Peyer's patch (tissue), 4 donors: ENCODE measurements around the gene LTA4H. TPM values are rescaled to one million over a fixed set of nuclear protein-coding genes. Genes with fewer than 3 reads are reported as not detected.

Experiments used
- DNase-seq, 3 donors: peaks; one replicate each; pipeline ENCODE4 v3.0.0-alpha.2; 2017 to 2019
- H3K27ac ChIP-seq, 4 donors: fragments of 200-600 bp; sonication (generic); one replicate each; pipeline ENCODE4 v1.5.1; 2016 to 2019
- H3K27me3 ChIP-seq, 2 donors: fragments of 200-600 bp; sonication (generic); one replicate each; pipeline ENCODE4 v1.5.1; 2019
- H3K36me3 ChIP-seq, 3 donors: fragments of 200-600 bp; sonication (generic); one replicate each; pipeline ENCODE4 v1.5.1; 2016 to 2019
- H3K4me1 ChIP-seq, 4 donors: fragments of 200-600 bp; sonication (generic); one replicate each; pipeline ENCODE4 v1.5.1; 2016 to 2019
- H3K4me3 ChIP-seq, 4 donors: fragments of 200-600 bp; sonication (generic); 1 replicate in 3 of 4; 2 replicates in 1 of 4; pipeline ENCODE4 v1.5.1; 2016 to 2019; ENCODE audit warnings: mild to moderate bottlenecking in 1 of 4
- H3K9me3 ChIP-seq, 4 donors: fragments of 200-600 bp; sonication (generic); one replicate each; pipeline ENCODE4 v1.5.1; 2016 to 2019; ENCODE audit warnings: mild to moderate bottlenecking in 1 of 4
- POLR2A ChIP-seq, 2 donors: fragments of 450-650 bp; IDR thresholded peaks; one replicate each; pipeline ENCODE4 v1.5.1; 2017; ENCODE audit warnings: antibody characterized with exemption in 2 of 2, mild to moderate bottlenecking in 2 of 2, moderate library complexity in 2 of 2
- total RNA-seq, 4 donors: library from RNA; depleted of rRNA; stranded (reverse); fragments of >200 nt; gene quantifications; one replicate each; pipeline ENCODE4 v1.1.0, GENCODE V29; 2016
- TF ChIP-seq, protein P1 (sequence below), 6 experiments: fragments of 450-650 bp in 4 of 6; fragments of 200-600 bp in 2 of 6; sonication (generic) in 1 of 6; IDR thresholded peaks; one replicate each; pipeline ENCODE4 v1.5.1; 2017 to 2019; ENCODE audit warnings: antibody characterized with exemption in 6 of 6, mild to moderate bottlenecking in 3 of 6, moderate library complexity in 1 of 6

LTA4H gene
- total RNA-seq, 4 donors from 2014 or later, result 59.6 to 80.7 (median 76.4) TPM

DNA sequence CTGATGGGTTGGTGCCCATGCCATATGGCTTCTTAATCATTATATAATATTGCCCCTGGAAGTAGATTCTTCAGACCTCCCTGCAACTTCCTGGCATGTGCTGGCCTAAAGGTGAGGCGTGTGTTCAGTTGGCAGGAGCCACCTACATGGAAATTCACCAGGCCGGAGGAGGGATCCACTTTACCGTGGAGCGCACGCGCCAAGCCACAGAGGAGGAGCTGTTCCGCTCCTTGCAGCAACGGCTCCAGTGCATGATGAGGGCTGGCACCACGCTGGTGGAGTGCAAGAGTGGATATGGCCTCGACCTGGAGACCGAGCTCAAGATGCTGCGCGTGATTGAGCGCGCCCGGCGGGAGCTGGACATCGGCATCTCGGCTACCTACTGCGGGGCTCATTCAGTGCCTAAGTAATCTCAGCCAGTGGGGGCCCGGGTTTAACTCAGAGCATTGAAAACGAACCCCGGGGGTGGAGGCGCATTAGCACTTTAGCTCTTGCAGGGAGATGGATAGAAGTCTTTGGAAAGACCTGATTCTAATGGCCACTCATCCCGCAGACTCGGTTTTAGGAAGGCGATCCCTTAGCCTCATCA lies 78.7 kb downstream of the LTA4H start:
- Histone ChIP-seq H3K27ac (no peak overlapping the region), H3K9me3 (no peaks in the 10 kb centered on the region), H3K27me3 (no peaks in the 10 kb centered on the region), H3K4me1 (no peaks in the 10 kb centered on the region), H3K36me3 (no peaks in the 10 kb centered on the region), H3K4me3 (no peak overlapping the region)
- DNase-seq, result no peak
- TF ChIP-seq, protein P1, sequence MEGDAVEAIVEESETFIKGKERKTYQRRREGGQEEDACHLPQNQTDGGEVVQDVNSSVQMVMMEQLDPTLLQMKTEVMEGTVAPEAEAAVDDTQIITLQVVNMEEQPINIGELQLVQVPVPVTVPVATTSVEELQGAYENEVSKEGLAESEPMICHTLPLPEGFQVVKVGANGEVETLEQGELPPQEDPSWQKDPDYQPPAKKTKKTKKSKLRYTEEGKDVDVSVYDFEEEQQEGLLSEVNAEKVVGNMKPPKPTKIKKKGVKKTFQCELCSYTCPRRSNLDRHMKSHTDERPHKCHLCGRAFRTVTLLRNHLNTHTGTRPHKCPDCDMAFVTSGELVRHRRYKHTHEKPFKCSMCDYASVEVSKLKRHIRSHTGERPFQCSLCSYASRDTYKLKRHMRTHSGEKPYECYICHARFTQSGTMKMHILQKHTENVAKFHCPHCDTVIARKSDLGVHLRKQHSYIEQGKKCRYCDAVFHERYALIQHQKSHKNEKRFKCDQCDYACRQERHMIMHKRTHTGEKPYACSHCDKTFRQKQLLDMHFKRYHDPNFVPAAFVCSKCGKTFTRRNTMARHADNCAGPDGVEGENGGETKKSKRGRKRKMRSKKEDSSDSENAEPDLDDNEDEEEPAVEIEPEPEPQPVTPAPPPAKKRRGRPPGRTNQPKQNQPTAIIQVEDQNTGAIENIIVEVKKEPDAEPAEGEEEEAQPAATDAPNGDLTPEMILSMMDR (IDR thresholded peaks at IDR 0.05), result no peak
- TF ChIP-seq POLR2A (IDR thresholded peaks at IDR 0.05), result no peak

- no peaks in the 10 kb centered on the region for H3K4me1 ChIP-seq
- no peak overlapping the region for H3K4me3 ChIP-seq
- H3K27ac ChIP-seq, result no peak overlapping the region
- TF ChIP-seq POLR2A (IDR thresholded peaks at IDR 0.05), result no peak
- TF ChIP-seq, protein P1 (IDR thresholded peaks at IDR 0.05), result no peak
- H3K36me3 ChIP-seq, result no peaks in the 10 kb centered on the region
- DNase-seq, result no peak
- H3K27me3 ChIP-seq, result no peaks in the 10 kb centered on the region
- H3K9me3 ChIP-seq, result no peaks in the 10 kb centered on the region
Measured at GRCh38 chr12:95955549-95956159, 79.7 kb downstream of the LTA4H start.

DNA sequence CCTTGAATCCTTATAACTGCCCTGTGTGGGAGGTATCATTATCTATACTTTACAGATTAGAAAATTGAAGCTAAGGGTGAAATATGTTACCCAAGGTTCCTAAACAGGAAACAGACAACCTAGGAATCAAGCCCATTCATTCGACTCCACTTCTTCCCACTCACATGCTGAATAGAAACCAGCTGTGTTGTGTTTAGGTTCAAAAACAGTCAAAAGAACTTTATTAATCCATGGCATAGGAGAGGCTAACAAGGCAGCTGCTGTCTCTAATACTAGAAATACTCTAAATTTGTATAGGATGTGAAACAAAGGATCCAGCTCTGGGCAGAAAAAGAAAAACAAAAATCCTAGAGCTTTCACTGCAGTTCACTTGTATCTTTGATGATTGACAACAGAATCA lies 82.4 kb downstream of the LTA4H start:
- Histone ChIP-seq H3K9me3 (no peaks in the 10 kb centered on the region), H3K27me3 (no peaks in the 10 kb centered on the region), H3K4me3 (no peak overlapping the region), H3K4me1 (no peaks in the 10 kb centered on the region), H3K27ac (no peak overlapping the region), H3K36me3 (no peaks in the 10 kb centered on the region)
- TF ChIP-seq, protein P1 (IDR thresholded peaks at IDR 0.05), result no peak
- no peak for TF ChIP-seq POLR2A (IDR thresholded peaks at IDR 0.05)
- DNase-seq, result no peak

GRCh38 chr12:95951515-95951914 lies 83.9 kb downstream of the LTA4H start:
- TF ChIP-seq POLR2A (IDR thresholded peaks at IDR 0.05), result no peak
- TF ChIP-seq, protein P1 (IDR thresholded peaks at IDR 0.05), result no peak
- DNase-seq, result no peak
- H3K36me3 ChIP-seq, result no peaks in the 10 kb centered on the region
- no peaks in the 10 kb centered on the region for H3K27me3 ChIP-seq
- no peaks in the 10 kb centered on the region for H3K4me1 ChIP-seq
- H3K4me3 ChIP-seq, result no peak overlapping the region
- no peaks in the 10 kb centered on the region for H3K9me3 ChIP-seq
- no peak overlapping the region for H3K27ac ChIP-seq

Other genes with a start within 250 kb of the LTA4H start
- 10 to 100 TPM; 12.3 to 20.6 (median 16.6) TPM for gene NTN4, start 244.8 kb downstream of the LTA4H start, total RNA-seq
- gene SNRPF, start 176.6 kb downstream of the LTA4H start, total RNA-seq, result 10 to 100 TPM in 1 of 4 donors, 1 to 10 TPM in 3; 2.8 to 11.6 (median 4.5) TPM
- not detected for gene CCDC38, start 93.0 kb downstream of the LTA4H start, total RNA-seq
- gene AMDHD1, start 92.3 kb downstream of the LTA4H start, total RNA-seq, result 1 to 10 TPM in 3 of 4 donors, not detected in 1; 1.7 to 3.5 (median 2.5) TPM
- 1 to 10 TPM in 3 of 4 donors, not detected in 1; 4.0 to 8.1 (median 4.3) TPM for gene HAL, start 39.2 kb downstream of the LTA4H start, total RNA-seq
- 10 to 100 TPM in 2 of 4 donors, 1 to 10 TPM in 2; 5.1 to 23.9 (median 9.4) TPM for gene ELK3, start 158.8 kb upstream of the LTA4H start, total RNA-seq